CD4-positive, alpha-beta T cell treated with Interleukin-6 for 4 hours (primary cell): ENCODE measurements around the gene GRIK4.

ENCODE experiments used
- DNase-seq: peaks from one replicate; pipeline ENCODE4 v3.0.0-alpha.2; 2020; ENCODE audit warnings: mixed read lengths

GRIK4 gene

DNA sequence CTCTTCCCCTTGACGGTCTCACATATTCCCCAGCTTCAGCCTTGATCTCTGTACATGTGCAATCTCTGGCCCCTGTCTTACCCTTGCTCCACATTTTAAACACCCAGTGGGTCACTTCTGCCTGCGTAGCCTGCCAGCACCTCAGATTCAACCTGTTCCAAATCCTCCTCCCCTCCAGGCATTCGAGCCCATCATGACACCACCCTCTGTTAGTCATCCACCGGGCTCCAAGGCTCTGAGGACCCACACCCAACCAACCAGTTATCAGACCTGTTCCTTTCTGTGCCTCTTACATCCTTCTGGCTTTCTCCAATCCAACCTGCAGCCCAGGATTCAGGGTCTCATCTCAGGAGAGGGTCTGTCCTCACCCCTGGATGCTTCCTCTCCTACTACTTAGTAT lies 392.6 kb downstream of the GRIK4 start:
- no peak for DNase-seq

DNA sequence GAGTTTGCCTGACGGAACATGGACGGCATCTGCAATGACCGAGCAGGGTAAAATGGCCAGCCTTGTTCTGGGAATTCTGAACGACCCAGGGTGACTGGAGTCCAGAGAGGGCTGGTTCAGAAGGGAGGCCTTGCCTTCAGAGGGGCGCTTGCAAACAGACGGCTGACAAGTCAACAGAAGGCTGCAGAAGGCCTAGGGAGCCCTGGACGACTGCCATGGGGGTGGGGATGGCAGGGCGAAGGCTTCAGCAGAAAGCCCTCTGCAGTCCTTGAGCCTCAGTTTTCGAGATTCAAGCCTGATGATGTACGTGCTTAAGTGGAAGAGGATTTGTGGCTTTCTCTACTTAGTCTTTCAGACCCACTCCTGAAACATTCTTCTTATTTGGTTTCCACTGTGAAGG lies 395.2 kb downstream of the GRIK4 start:
- no peak for DNase-seq

DNA sequence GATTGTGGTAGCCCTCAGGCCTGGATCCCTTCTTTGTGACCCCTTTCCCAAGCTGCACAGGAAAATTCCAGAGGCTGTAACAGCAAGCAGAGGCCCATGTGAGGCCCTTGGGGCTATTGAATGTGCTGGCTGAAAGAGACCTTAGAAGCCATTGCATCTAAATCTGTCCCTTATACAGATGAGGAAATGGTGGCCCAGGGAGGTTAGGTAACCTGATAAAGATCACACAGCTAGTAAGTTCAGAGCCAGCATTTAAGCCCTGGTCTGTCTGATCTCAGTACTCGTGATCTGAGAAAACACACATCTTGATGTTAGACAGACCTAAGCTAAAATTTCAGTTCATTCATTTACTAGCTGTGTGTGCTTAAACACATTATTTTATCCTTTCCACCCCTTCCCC lies 396.4 kb downstream of the GRIK4 start:
- no peak for DNase-seq

DNA sequence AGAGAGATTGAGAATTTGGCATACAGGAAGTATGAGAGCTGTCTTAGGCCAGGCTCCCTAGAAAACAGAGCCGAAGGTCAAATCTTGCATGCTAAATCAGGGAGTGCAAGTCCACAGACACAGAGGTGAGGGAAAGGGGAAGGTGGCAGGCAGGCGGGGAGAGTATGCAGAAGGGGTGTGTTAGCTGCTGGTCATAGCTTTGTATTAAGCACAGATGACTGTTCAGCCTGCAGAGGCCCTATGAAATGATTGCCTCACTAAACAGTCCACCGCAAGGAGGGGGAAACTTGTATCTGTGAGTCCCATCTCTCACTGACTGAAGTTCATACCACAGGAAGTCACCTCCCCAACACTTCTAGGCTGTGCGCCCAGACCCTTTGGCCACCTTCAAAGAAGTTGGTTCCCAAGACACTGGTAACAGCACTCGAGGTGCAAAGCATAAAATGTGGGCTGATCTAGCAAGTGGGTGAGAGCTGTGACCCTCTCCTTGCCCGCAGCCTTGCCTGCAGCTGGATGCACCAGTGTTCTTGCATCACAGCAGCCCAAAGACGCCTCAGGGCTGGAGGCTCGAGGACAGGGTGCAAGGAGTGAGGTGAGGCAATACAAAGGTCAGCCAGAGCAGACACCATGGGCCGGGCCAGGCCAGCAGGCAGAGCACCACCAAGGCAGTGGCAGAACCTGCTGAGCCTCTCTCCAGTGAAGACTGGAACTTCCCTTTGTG lies 397.1 kb downstream of the GRIK4 start:
- no peak for DNase-seq

DNA sequence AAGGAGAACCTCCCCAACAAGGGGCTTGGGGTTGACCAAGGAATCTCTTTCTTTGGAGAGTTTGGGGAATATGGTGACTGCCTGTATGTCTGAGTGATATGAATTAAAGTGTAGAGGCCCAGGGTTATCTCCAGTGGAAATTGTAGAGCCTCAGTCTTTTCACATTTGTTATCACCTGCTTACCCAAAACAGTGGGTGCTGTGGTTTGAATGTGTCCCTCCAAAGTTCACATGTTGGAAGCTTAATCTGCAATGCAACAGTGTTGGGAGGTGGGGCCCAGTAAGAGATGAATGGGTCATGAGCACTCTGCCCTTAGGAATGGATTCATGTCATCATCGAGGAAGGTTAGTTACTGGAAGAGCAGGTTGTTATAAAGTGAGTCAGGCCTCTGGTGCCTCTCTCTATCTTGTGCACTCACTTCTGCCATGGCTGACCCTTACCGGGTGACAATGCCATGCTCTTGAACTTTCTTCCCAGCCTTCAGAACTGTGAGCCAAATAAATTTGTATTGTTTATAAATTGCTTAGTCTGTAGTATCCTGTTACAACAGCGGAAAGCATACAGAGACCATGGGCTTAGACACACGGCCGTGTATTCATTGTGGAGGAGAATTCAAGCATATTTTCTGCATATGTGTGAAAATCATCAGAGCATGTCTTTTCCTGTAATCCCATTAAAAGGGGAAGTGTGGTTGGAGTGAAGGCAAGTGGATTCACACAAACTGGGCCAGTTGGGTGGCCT lies 398.3 kb downstream of the GRIK4 start:
- no peak for DNase-seq

DNA sequence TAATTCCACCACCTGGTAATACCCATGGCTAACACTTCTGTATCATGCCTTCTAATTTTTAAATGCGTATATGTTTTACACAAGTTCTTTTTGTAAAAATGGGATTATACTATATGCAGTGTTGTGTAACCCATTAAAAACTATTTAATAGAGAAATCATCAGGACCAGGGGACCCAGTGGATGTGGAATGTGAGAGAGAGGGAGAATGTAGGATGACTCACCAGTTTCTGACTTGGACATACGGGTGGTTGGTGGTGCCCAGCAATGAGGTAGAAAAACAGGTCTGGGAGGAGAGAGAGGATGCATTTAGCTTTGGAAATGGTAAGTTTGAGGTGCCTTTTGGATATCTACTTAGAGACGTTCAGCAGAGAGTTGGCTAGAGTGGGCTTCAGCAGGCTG lies 400.4 kb downstream of the GRIK4 start:
- DNase-seq, result no peak

DNA sequence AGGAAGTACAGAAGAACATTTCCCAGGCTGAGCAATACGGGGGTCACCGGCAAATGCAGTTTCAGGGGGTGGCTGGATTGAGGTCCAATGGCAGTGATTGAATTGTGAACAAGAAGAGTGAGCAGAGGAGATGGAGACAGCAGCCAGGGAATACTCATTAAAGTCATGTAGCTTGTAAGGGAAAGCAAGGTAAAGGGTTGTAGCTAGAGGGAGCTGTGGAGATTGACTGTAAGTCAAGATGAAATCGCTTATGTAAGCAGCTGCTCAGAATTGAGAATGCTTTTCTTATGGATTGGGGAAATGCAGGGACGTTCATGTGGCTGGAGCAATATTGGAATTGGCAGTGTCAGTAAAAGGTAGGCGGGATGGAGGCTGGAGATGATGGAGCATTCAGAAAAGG lies 401.0 kb downstream of the GRIK4 start:
- DNase-seq, result no peak

DNA sequence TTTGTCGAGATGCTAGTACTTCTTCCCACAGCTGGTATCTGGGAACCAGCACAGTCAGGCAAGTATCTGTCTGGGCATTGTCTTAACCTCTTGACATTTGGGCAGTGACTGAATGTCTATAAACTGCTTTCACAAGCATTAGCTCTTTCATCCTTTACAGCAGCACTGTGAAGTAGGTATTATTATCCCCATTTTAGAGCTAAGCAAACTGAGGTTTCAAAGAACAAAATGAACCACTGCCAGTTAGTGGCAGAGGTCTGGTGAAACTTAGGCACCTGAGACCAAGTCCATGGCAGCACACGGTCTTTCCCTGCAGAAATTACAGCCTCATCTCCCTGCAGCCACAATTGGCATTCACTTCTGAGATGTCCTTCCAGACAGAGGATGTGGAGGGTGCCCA lies 401.4 kb downstream of the GRIK4 start:
- DNase-seq, result no peak

DNA sequence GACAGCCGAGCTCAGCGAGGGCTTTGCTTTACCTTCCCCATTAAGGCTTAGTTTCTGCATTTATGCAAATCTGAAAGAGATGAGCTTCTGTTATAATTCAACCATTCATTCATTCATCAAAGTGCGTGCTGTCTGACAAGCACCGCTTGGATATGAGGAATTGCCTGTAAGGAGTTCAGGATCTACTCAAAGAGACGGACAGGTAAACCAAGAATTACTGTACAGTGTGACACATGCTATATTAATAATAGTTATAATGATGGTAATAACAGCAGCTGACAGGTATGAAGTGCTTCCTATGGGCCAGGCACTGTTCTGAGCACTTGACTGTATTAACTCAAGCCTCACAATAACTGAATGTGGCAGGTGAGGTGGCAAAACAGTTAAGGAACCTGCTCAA lies 402.5 kb downstream of the GRIK4 start:
- DNase-seq, result no peak

DNA sequence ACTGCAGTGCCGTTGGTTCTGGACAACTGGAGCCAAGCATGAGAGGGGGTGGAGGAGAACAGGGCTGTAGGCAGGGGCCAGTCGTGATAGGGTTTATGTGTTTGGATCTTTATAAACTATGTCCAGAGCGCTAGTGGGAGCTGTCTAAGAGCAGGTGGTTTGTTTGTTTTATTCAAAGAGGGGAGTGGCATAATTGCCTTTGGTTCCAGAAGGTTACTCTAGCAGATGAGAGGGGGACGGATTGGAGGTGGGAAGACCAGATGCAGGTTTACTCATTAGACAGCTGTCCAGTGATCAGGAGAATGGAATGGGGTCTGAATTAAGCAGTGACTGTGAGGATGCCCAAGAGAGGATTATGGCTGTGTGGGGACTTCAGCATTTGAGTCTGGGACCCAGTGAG lies 403.1 kb downstream of the GRIK4 start:
- no peak for DNase-seq

DNA sequence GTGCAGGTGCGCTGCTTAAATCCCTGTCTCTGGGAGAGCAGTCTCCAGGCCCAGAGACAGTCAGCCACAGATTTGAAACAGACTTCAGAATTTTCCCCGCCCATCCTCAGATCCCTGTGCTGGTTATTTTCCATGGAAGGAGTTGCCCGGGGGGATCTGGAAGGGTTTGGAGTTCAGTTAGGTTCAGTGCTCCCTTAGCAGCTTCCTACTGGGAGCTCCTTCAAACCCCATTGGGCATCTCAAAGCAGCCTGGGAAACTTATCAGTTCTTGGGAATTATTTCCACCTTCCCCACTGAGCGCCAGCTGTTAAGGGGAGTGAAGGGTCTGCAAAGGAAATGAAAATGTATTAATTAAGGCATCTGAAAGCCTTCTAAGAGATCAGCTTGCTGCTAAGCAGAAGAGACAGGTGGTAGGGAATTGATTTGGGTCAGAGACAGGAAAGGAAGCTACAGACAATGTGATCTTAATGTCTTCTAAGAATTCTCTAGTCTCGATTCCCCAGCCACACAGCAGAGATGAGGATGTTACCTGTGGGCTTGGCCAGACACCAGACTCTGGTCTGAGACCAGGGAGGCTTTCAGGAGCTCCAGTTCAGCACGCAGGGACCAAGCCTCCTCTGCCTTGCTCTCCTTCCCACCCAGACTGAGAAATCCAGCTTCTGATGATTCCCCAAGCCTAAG lies 406.2 kb downstream of the GRIK4 start:
- no peak for DNase-seq

DNA sequence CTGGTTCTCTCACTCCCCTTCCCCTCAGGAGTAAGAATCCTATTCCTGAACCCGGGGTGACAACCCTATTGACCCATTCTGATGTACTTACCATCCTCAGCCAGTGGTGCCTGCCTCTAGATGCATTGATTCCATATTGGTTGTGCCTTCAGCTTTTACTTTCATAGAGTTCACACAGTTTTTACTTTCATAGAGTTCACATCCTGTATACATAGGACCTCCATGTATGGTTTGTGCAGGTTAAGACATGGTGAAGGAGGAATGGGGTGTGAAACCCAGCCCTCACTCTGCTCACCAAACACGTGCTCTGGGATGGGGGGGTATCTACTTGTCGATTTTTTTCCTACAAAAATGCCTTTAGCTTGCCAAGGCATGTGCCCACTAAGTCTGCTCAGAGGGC lies 406.7 kb downstream of the GRIK4 start:
- DNase-seq, result no peak

DNA sequence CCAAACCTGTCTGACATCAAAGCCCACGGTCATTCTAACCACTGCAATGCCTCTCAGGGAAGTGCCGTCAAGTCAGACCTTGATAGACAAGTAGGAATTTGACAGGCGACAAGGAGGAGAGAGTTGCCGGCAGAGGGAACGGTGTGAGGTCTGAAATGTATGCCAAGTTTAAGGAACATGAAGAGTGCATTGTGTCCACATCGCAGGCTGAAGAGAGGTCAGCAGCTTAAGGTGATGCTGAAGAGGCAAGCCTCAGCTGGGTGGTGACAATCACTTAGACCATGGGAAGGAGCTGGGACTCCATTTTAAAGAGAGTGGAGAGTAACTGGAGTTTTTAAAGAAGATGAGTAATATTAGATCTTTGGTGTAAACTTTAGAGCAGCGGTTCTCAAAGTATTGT lies 407.5 kb downstream of the GRIK4 start:
- no peak for DNase-seq

DNA sequence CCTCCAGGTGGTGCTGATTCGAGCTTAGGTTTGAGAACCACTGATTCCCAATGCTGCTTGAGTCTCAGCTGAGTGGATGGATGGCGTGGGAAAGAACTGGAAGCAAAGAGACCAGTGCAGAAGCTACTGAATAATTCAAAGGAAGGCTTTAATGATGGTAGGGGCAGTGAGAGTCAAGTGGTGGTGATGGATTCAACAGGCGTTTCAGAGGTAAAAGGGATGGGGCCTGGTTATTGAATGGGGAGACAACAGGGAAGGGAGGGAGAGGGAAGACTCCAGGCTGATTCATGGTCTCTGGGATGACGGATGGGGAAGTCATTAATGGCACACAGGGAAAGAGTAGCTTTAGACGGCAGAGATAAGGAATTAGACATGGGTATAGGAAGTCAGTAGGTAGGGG lies 408.0 kb downstream of the GRIK4 start:
- DNase-seq, result no peak

DNA sequence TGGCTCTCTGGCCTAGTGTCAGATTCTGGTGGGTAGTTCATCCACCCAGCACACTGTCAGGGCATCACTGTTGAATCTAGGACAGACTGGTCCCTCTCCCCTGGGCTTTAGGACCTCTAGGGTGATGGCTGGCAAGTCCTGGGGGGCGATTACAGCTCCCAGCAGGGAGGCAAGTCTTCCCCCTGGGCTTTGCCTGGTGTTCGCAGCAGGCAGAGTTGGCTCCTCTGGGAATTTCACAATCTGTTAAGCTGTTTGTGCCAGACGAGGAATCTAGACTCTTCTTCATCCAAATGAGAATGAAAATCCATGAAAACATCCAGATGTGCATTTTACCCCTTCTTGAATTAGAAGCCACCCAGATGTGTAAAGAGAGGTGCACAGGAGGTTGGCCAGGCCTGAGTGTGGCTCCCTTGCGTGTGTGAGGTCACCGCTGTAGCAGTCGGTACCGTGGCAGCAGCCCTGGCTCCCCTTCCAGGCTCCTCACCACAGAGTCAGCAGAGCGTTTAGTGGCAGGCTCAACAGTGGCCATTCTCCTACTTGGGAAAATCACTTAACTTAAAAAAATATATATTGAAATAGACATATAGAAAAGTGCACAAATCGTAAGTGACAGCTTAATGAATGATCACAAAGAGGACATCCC lies 412.4 kb downstream of the GRIK4 start:
- no peak for DNase-seq

DNA sequence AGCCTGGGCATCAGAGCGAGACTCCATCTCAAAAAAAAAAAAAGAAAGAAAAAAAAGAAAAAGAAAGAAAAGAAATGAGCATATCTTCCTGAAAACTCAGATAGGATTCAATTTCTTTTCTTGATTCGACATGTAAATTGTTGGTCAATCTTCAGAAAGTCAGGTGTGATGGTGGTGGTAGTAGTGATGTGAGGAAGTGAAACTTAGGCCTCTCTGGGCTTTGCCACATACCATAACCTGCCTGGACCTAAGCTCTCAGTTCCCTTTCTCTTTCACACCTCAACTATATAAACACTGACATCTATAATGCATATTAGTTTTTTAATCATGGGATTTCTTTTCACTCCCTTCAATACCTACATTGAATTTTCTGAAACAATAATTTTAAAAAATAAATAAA lies 414.4 kb downstream of the GRIK4 start:
- DNase-seq, result no peak

DNA sequence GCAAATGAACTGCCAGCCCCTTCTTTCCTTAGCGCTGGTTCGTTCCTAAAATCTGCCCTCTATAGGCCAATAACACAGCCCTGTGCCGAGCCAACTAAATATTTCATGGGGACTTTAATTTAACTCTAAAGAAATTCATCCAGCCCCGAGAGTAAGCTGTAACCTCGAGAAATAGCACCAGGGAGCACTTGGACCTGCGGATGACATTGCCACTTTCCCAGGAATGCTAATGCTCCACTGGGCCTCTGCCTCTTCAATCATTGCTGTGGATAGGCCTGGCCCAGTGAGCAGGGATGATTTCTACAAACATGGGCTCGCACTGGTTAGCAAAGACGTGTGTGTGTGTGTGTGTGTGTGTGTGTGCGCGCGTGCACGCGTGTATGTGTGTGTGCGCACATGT lies 417.1 kb downstream of the GRIK4 start:
- no peak for DNase-seq

DNA sequence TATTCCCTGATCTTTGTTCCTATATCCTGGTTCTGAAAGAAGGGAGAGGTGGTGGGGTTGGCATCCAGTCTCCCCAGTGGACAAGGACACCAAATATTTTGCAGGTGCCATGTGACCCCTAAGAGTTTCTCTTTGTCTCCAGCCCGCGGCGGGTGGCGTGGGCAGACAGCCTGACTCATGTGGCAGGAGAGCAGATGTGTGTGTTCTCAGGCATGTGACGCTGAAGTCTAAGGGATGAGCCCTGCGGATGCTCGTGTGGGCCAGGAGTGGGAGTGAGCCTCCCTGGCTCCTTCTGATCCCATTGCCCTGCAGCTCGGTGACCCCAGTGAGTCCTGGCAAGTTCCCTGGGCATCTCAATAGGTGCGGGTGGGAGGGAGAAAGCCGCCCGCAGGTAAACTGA lies 417.5 kb downstream of the GRIK4 start:
- no peak for DNase-seq

DNA sequence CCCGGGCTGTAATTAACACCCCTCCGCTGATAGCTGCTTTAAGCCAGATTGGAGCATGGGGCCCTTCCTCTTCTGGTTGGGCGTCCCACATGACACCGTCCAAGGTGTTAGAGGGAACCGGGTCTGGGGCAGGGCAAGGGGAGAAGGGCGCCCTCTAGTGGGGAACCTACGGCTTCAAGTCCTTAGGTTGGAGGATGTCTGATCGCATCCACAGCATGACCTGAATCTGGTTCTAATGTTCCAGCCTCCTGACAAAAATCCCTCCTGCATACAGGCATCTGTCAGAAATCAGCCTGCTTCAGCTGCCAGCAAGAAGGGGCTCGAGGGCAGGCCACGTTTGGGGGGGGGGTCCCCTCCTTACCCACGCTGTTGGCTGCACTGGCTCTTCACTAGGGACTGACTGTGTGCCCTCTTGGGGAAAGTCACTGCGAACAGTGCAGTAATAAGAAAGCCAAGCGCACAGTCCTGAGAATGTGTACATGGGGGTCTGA lies 418.2 kb downstream of the GRIK4 start:
- DNase-seq, result peak; percentile 41

DNA sequence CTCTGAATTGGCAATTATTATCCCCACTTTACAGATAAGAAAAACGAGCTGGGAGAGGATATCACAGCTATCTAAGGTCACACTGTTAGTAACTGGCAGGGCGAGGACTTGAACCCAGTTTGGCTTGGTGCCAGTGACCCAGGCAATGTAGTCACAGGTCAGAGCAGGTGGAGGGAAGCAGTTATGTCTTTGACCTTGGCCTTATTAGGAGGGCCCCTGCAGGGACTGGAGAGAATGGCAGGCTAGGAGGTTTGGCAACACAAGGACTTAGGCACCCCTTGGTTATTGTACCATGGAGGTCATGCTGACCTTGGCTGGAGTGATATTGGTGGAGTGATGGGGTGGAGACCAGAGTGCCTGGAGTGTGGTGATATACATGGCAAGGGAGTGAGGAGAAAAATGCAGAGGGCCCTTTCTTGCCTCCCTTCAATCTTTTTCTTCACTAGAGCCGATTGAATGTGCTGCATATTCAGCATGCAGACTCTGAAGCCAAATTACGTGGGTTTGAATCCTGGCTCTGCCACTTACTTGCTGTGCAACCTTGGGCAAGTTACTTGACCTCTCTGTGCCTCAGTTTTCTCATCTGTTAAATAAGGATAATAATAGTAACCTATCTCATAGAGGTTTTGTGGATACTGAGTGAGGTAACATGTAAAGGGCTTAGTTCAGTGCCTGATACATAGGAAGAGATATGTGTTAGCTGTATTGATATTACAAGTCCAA lies 419.7 kb downstream of the GRIK4 start:
- DNase-seq, result no peak

DNA sequence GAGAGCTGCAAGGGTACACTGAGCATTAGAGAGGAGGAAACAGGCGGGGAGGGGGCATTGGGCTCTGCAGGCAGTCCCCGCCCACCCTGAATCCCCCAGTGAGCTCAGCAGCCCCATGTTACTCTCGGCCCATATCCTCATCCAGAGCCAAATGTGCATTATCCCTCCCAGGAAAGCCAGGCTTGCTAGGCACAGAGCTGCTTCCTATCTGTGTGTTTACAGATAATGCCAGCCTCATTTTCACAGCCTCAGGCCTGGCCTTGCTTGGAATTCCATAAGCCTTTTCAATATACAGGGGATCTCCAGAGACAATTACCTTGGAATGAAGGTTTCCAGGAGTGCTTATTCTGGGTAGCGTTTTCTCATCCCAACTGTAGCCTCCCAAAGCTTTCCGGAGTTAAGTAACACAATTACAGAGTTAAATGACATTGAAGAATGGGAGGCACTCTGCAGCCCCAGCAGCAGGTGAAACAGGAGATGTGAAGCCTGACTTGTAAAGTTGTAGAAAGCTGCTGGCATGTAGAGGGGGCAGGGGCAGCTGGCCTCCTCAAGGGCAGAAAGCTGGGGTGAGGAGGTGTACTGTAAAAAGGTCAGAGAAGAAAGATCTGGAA lies 420.9 kb downstream of the GRIK4 start:
- no peak for DNase-seq

DNA sequence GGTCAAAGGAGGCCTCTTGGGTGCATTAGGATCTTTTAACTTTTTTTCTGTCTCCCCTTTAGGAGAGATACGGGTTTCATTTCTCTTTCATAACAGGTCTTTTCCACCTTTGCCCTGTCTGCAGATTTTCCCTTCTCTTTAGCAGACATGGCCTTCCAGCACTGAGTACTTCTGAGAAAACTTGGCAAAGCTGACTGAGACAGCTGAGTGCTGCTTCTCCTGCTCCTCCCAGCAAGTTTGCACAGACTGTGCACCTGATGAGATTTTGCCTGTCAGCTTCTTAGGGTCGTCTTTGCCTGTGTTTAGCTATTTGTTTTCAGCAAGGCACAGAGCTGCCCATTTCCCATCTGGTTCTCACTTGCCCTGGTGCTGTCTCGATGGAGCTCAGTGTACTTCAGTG lies 424.8 kb downstream of the GRIK4 start:
- no peak for DNase-seq
